Measurements from ENCODE around the gene WNT9A. TPM values are rescaled to one million over a fixed set of nuclear protein-coding genes. Genes with fewer than 3 reads are reported as not detected.

The WNT9A gene
- total and polyA plus RNA-seq, 2 experiments from 2014 or later, result 1.5 to 2.8 TPM

- H3K9me3 ChIP-seq (ENCODE audit: low read depth), result no peaks in the 10 kb centered on the region
- 95% methylated on average over 7 of the region's 9 CpGs for WGBS (ENCODE audit: low lambda C conversion rate, missing lambda C conversion rate)
- TF ChIP-seq EZH2phosphoT487 (IDR thresholded peaks at IDR 0.05; ENCODE audit: low read depth, severe bottlenecking, unreplicated experiment) (no peak), CTCF (IDR thresholded peaks at IDR 0.05; ENCODE audit: poor library complexity) (no peak), EZH2 (IDR thresholded peaks at IDR 0.05; ENCODE audit: borderline replicate concordance) (no peak)
These were observed 45.1 kb downstream of the WNT9A start for GRCh38 chr1:227902641-227902990.

GRCh38 chr1:227901906-227902640 is 45.7 kb downstream of the WNT9A start:
- H3K4me1 ChIP-seq (ENCODE audit: insufficient read depth), result no peaks in the 10 kb centered on the region
- DNase-seq (ENCODE audit: low spot score), result no peak
- H3K27ac ChIP-seq, result no peak overlapping the region
- H3K4me2 ChIP-seq, result no peak overlapping the region
- H3K4me3 ChIP-seq, result no peak overlapping the region
- H3K79me2 ChIP-seq, result no peaks in the 10 kb centered on the region
- TF ChIP-seq EZH2phosphoT487 (IDR thresholded peaks at IDR 0.05; ENCODE audit: low read depth, severe bottlenecking, unreplicated experiment), result no peak
- no peak for TF ChIP-seq CTCF (IDR thresholded peaks at IDR 0.05; ENCODE audit: poor library complexity)
- TF ChIP-seq EZH2 (IDR thresholded peaks at IDR 0.05; ENCODE audit: borderline replicate concordance), result no peak
- H3K9me2 ChIP-seq (replicated peaks; ENCODE audit: insufficient read depth), result no peaks in the 10 kb centered on the region
- 44% methylated on average over 9 of the region's 11 CpGs for WGBS (ENCODE audit: low lambda C conversion rate, missing lambda C conversion rate)
- H3K9me3 ChIP-seq (ENCODE audit: low read depth), result no peaks in the 10 kb centered on the region
- no peaks in the 10 kb centered on the region for H4K20me1 ChIP-seq (ENCODE audit: insufficient read depth, poor library complexity, severe bottlenecking)
- H3K36me3 ChIP-seq (replicated peaks; ENCODE audit: insufficient read depth, low read depth), result no peaks in the 10 kb centered on the region
- H2AFZ ChIP-seq, result no peak overlapping the region
- H3K27me3 ChIP-seq, result no peaks in the 10 kb centered on the region

More at GRCh38 chr1:227902641-227902990, 45.1 kb downstream of the WNT9A start:
- no peak overlapping the region for H3K4me3 ChIP-seq
- H3K79me2 ChIP-seq, result no peaks in the 10 kb centered on the region
- H4K20me1 ChIP-seq (ENCODE audit: insufficient read depth, poor library complexity, severe bottlenecking), result no peaks in the 10 kb centered on the region
- H3K4me1 ChIP-seq (ENCODE audit: insufficient read depth), result no peaks in the 10 kb centered on the region
- no peak overlapping the region for H3K4me2 ChIP-seq
- H3K27me3 ChIP-seq, result no peaks in the 10 kb centered on the region
- no peak overlapping the region for H3K27ac ChIP-seq
- no peaks in the 10 kb centered on the region for H3K9me2 ChIP-seq (replicated peaks; ENCODE audit: insufficient read depth)
- H2AFZ ChIP-seq, result no peak overlapping the region
- no peak for DNase-seq (ENCODE audit: low spot score)
- H3K36me3 ChIP-seq (replicated peaks; ENCODE audit: insufficient read depth, low read depth), result no peaks in the 10 kb centered on the region

GRCh38 chr1:227901239-227901905 is 46.4 kb downstream of the WNT9A start:
- H3K9me2 ChIP-seq (replicated peaks; ENCODE audit: insufficient read depth), result no peaks in the 10 kb centered on the region
- no peak for DNase-seq (ENCODE audit: low spot score)
- no peak for TF ChIP-seq EZH2 (IDR thresholded peaks at IDR 0.05; ENCODE audit: borderline replicate concordance)
- no peak for TF ChIP-seq CTCF (IDR thresholded peaks at IDR 0.05; ENCODE audit: poor library complexity)
- TF ChIP-seq EZH2phosphoT487 (IDR thresholded peaks at IDR 0.05; ENCODE audit: low read depth, severe bottlenecking, unreplicated experiment), result no peak
- no peak overlapping the region for H3K4me2 ChIP-seq
- no peaks in the 10 kb centered on the region for H4K20me1 ChIP-seq (ENCODE audit: insufficient read depth, poor library complexity, severe bottlenecking)
- no peak overlapping the region for H2AFZ ChIP-seq
- WGBS (ENCODE audit: low lambda C conversion rate, missing lambda C conversion rate), result 95% methylated on average over 13 of the region's 13 CpGs
- no peaks in the 10 kb centered on the region for H3K36me3 ChIP-seq (replicated peaks; ENCODE audit: insufficient read depth, low read depth)
- no peaks in the 10 kb centered on the region for H3K27me3 ChIP-seq
- H3K4me3 ChIP-seq, result no peak overlapping the region
- no peak overlapping the region for H3K27ac ChIP-seq
- no peaks in the 10 kb centered on the region for H3K9me3 ChIP-seq (ENCODE audit: low read depth)
- no peaks in the 10 kb centered on the region for H3K79me2 ChIP-seq
- peaks cover under 1% of the 10 kb centered on the region for H3K4me1 ChIP-seq (ENCODE audit: insufficient read depth)
